ENCODE measurements around the gene FCRL2.

FCRL2 gene, protein sequence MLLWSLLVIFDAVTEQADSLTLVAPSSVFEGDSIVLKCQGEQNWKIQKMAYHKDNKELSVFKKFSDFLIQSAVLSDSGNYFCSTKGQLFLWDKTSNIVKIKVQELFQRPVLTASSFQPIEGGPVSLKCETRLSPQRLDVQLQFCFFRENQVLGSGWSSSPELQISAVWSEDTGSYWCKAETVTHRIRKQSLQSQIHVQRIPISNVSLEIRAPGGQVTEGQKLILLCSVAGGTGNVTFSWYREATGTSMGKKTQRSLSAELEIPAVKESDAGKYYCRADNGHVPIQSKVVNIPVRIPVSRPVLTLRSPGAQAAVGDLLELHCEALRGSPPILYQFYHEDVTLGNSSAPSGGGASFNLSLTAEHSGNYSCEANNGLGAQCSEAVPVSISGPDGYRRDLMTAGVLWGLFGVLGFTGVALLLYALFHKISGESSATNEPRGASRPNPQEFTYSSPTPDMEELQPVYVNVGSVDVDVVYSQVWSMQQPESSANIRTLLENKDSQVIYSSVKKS

GRCh38 chr1:157776971-157777391 lies at the start of gene FCRL2:
FCRL2 (minus strand) TSS chr1:157777132; CDS start chr1:157777073, 59 bp downstream.
- DNase-seq (ENCODE audit: low read depth), result no peak

GRCh38 chr1:157820299-157820698 lies 43.4 kb upstream of the FCRL2 start:
- DNase-seq (ENCODE audit: low read depth), result no peak

DNA sequence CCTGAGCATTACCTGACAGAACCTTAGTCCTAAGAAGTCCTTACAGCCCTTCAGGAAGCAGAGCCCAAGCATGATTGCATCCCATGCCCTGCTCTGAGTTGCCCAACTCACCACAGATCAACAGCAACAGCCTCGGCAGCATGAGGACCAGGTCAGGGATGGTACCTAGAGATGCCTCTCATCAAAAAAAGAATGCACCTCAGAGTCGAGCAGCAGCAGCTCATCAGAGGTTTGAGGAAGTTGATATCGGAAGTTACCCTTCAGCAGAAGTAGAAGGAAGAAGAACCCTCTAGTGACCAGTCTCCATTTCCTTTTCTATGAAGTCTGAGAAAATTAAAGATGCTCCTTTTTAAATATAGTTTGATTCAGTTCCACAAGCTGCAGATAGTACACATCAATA lies 43.0 kb upstream of the FCRL2 start, which contains the start of gene FCRL1:
Gene FCRL1, minus strand, starts transcription at position 225 of the 400 bp plus-strand sequence. Its CDS starts 83 bp downstream, at position 142.
- no peak for DNase-seq (ENCODE audit: low read depth)

DNA sequence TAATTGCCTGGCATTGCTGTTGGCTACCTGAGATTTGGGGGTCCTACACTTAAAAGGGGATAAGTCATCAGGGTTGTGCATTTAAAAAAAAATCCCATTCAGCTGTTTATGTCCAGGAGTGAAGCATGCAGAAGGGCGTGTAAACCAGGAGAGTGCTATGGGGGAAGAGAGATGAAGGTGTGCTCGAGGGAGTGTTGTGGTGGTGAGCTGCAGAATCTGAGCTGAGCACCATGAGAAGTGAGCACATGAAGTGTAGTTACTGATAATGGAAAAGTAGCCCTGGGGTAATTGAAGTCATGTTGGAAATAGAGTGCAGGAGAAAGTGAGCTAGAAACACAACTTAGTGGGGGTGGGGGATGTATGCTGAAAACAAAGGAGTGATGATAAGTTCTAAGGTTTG lies 42.3 kb upstream of the FCRL2 start:
- no peak for DNase-seq (ENCODE audit: low read depth)

- no peak for DNase-seq (ENCODE audit: low read depth)
These were observed 36.3 kb upstream of the FCRL2 start for GRCh38 chr1:157813269-157813668.

DNA sequence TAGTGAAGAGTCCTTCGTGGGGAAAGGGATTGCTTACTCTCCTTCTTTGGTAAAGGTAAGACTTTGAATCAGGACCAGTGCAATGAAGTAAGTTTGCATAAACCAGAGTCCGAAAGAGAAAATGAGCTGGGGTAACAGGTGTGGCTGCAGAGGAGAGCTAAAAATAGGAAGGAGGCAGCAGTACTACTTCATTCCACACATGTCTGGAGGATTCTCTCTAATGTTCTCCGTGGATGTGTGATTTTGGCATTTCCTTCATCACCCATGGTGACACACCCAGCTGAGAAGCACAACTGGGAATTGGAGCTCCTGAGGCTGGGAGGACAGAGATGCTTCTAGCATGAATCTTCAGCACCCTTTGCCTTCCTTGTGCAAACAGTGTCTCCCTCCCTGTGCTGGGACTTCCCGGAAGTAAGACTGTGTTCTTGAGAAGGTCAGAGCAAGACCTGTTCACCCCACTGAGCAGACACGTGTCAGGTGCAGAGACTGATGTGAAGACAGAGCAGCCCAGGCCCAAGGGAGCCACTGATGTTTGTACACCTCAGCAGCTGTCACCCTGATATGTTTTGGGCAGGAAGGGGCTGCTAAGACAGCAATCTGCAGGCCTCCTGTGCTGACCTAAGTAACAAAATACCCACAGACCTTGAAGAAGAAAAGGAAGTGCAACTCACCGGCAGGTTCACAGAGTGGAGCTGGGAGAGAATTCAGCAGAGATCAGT lies 29.7 kb upstream of the FCRL2 start:
- no peak for DNase-seq (ENCODE audit: low read depth)

- no peak for DNase-seq (ENCODE audit: low read depth)
These were observed 26.9 kb upstream of the FCRL2 start for GRCh38 chr1:157803851-157804250.

DNA sequence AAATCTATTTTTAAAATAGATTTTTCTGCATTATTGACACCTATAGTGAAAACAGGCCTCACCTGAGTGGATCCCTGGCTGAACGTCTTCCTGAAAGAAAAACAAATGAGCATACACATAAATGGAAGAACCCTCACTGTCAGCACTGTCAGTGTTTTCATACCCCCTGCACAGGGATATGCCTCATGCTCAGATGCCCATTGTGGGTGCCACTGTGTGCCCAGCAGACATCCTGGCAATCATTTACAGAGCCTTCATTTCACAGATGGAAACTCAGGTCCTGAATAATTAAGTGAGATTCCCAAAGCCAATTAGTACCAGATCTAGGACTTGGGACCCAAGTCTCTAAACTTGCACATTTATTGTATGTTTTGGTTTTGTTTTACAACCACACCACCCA lies 23.1 kb upstream of the FCRL2 start:
- no peak for DNase-seq (ENCODE audit: low read depth)

- DNase-seq (ENCODE audit: low read depth), result no peak
These were observed 21.3 kb upstream of the FCRL2 start for GRCh38 chr1:157798211-157798610.

DNA sequence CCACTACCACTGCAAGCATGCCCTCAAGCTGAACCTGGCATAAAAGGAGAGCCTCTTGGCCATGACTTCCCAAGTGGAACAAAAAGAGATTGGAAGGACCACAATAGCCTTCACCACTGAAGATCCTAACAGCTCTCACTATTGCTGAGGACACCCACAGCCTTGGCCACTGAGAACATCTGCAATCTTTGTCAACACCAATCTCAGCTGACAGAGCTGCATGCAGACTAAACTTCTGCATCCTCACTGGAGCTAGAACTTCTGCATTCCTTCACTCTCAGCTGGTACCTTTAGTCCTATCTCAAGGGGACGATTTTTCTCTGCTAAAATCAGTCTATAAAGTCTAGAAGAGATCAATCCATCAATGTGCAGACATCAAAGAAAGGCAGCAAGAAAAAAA lies 8.3 kb upstream of the FCRL2 start:
- DNase-seq (ENCODE audit: low read depth), result no peak

DNA sequence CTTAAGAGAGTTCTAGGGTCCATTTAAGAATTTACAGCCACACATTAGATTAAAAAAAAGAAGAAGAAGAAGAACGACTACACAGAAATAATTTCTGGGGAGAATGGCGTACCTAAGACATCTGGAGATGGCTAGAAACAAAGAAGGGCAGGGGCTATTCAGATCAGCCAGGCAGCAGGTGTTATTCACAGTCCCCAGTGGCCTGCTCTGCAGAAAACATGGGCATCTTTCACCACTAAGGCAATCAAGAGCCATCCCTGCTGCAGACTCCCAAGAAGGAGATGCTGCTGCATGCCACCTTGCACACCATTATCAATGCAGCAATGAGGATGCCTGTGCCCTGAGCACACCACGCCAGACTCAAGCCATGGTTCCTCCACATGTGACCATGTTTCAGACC lies 7.9 kb upstream of the FCRL2 start:
- DNase-seq (ENCODE audit: low read depth), result no peak

- DNase-seq (ENCODE audit: low read depth), result no peak
These were observed 6.0 kb upstream of the FCRL2 start for GRCh38 chr1:157782931-157783330.

DNA sequence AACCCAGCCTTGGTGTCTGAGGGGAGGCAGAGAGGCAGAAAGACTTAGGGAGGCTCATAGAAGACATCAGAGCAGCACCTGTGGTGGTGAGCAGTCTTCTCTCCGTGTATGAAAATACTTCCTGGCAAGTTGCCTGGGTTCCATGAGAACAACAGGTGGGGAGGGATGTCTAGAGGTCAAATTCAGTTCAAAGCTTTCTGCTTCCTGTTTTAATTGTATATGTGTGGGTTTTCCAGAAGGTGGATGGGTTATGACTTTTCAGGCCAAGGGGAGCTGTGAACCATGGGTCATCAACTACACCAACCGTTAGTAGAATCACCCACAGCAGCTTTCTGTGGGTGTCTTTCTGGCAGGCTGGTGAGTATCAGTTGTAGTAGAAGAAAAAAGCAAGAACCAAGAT lies 4.1 kb upstream of the FCRL2 start:
- no peak for DNase-seq (ENCODE audit: low read depth)

DNA sequence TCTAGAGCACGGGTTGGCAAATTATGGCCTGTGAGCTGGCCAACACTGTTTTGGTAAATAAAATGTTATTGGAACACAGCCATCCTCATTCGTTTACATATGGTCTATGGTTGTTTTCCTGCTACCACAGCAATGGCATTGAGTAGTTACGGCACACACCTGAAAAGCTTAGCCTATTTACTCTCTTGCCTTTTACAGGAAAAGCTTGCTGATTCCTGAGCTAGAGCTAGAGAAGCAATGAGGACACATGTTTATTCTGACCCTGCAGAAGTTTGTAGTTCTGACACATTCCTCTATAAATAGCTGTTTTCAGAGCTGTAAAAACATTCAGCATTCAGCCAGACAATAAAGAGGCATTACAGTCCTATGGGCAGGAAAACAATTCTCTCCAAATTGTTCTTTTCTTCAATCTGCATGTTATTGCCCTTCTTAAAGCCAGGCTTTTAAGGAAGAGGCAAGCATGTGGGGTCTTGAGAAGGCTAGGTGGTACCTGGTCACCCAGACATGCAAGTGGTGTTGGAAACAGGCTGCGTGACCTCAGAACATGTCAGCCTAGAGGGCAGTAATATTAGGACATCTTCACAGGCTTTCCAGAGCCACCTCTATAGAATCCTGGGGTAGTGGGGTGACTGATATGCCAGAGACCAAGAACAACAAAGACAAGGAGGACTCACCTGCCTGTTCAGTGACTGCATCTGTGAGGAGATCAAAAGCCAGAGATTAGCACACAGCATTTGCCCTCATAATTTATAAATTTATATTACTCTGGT lies 1.6 kb downstream of the FCRL2 start:
- DNase-seq (ENCODE audit: low read depth), result no peak

DNA sequence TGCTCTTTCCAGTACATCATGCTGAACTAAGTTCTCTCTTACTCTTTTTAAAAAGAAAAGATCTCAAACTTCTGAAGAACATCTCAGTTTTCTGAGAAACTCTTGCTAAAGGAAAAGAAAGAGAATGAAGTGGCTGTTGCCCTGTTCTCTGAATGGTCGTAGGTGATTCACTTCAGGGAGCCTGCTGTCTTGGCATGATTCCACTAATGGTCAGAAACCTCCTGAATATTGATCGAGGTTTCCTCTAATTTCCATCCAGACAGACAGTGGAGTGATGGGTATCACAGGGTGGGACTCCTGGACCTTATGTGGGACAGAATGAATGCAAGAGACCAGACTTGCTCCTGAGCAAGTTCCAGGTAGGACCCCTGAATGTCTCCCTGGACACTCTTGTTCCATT lies 2.5 kb downstream of the FCRL2 start:
- DNase-seq (ENCODE audit: low read depth), result no peak

GRCh38 chr1:157773493-157774350 lies 3.2 kb downstream of the FCRL2 start:
- no peak for DNase-seq (ENCODE audit: low read depth)

GRCh38 chr1:157771661-157772425 lies 5.1 kb downstream of the FCRL2 start:
- DNase-seq (ENCODE audit: low read depth), result no peak

DNA sequence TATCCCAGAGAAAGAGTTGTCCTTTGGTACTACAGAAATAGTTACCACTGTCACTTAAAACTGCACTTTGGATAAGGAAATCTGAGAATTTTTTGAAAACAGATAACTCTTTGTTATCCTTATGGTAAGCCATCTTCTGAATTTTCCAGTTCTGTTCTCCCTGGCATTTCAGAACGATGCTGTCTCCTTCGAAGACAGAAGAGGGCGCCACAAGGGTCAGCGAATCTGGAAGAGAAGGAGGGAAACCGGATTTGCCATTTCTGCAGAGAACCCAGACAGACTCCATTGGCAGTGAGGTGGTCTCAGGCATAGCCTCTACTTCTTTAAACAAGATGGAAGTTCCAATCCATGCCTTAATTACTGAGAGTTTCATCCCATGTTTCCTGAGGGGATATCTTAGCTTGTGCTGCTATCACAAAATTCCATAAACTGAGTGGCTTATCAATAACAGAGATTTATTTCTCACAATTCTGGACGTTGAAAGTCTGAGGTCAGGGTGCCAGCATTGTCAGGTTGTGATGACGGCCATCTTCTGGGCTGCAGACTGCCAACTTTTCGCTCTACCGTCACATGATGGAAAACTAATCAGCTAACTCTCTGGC lies 6.4 kb downstream of the FCRL2 start:
- no peak for DNase-seq (ENCODE audit: low read depth)

DNA sequence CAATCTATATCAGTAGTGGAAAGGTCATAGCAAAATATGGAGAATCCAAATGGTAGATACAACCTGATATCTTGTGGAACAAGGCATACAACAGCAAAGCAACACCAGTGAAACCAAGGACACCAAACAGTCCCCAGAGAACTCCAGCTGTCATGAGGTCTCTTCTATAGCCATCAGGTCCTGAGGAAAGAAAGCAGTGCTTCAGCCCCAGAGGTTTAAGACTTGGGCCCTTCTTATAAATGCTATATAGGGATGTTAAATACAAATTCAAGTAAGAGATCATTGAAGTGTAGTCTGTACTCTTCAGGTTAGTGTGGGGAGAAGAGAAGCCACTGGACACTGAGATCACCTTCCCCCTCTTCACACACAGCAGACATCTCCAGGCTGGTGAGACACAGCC lies 10.1 kb downstream of the FCRL2 start:
- no peak for DNase-seq (ENCODE audit: low read depth)

GRCh38 chr1:157758018-157758417 lies 18.9 kb downstream of the FCRL2 start:
- DNase-seq (ENCODE audit: low read depth), result no peak

All from stimulated activated CD8-positive, alpha-beta memory T cell treated with anti-CD3 and anti-CD28 coated beads, Interleukin-15, amount 100 ng/mL, for 24 hours (primary cell).